Endothelial cell of umbilical vein (primary cell): Measurements from ENCODE around the gene HRH2. TPM values are rescaled to one million over a fixed set of nuclear protein-coding genes. Genes with fewer than 3 reads are reported as not detected.

Experiments used
- BruUV-seq: library from RNA; stranded (reverse); fragments of 400-500 nt; replicated peaks from 2 replicates; lab custom pipeline; 2021; lab: Mats Ljungman, UMichigan
- CTCF ChIA-PET: fragments of 300-600, 350-600 bp; sonication (Branson Sonifier 250); formaldehyde crosslinking; loops from one replicate; lab custom pipeline; 2021; ENCODE audit warnings: antibody characterized with exemption, inconsistent platforms; lab: Charles Lee
- POLR2A ChIA-PET: fragments of 300-600, 350-600 bp; sonication (Branson Sonifier 250); formaldehyde crosslinking; loops from one replicate; lab custom pipeline; 2021; ENCODE audit warnings: antibody characterized with exemption, inconsistent platforms; lab: Charles Lee
- DNase-seq: peaks from one replicate; pipeline ENCODE4 v3.0.0-alpha.2; 2011; ENCODE audit warnings: low read depth, low spot score
- FAIRE-seq: peaks from 2 replicates; lab custom pipeline; 2011; peaks lifted over from hg19 to GRCh38; lab: Jason Lieb, UNC
- H2AFZ ChIP-seq: 2 replicates; pipeline ENCODE4 v1.6.0; 2012; ENCODE audit warnings: low read depth, low read length, control low read depth, inconsistent platforms
- H3K27ac ChIP-seq: 2 replicates; pipeline ENCODE4 v1.5.1; 2011; ENCODE audit warnings: low read depth, mild to moderate bottlenecking, control low read depth, low read length, moderate library complexity; ENCODE audit not compliant: insufficient read depth
- H3K27me3 ChIP-seq, 2 experiments: 2 replicates each; pipeline versions ENCODE4 v1.6.0 to v1.6.1; 2011; ENCODE audit warnings: low read length in 2 of 2, mixed read lengths in 1 of 2; ENCODE audit not compliant: control insufficient read depth in 2 of 2, insufficient read depth in 2 of 2
- H3K36me3 ChIP-seq, 2 experiments: 2 replicates in 1 of 2; 3 replicates in 1 of 2; pipeline ENCODE4 v1.5.1; 2011; ENCODE audit warnings: low read length in 2 of 2, mild to moderate bottlenecking in 1 of 2, moderate library complexity in 1 of 2; ENCODE audit not compliant: control insufficient read depth in 2 of 2, insufficient read depth in 2 of 2; ENCODE audit errors: extremely low read depth in 1 of 2
- H3K4me1 ChIP-seq: 3 replicates; pipeline ENCODE4 v1.5.1; 2011; ENCODE audit warnings: mild to moderate bottlenecking, low read length; ENCODE audit not compliant: control insufficient read depth, insufficient read depth; ENCODE audit errors: extremely low read depth
- H3K4me2 ChIP-seq: 2 replicates; pipeline ENCODE4 v1.6.1; 2011; ENCODE audit warnings: low read length, control low read depth, mixed read lengths; ENCODE audit not compliant: insufficient read depth
- H3K4me3 ChIP-seq, 3 experiments: fragments of 200-600 bp in 1 of 3; sonication (generic), shearing (Covaris generic) in 1 of 3; replicated peaks in 1 of 3; 2 replicates each; pipeline ENCODE4 v1.5.1; 2011 to 2016; ENCODE audit warnings: control low read depth in 3 of 3, low read length in 3 of 3, mild to moderate bottlenecking in 2 of 3, inconsistent platforms in 1 of 3, low read depth in 1 of 3, moderate library complexity in 1 of 3; ENCODE audit not compliant: insufficient read depth in 1 of 3
- H3K79me2 ChIP-seq: 2 replicates; pipeline ENCODE4 v1.6.0; 2012; ENCODE audit warnings: low read length, inconsistent platforms; ENCODE audit not compliant: control insufficient read depth, insufficient read depth
- H3K9ac ChIP-seq: replicated peaks from 2 replicates; pipeline ENCODE3; 2011; ENCODE audit warnings: low read length, control low read depth; ENCODE audit not compliant: insufficient read depth; ENCODE audit errors: extremely low read depth
- H3K9me1 ChIP-seq: replicated peaks from 3 replicates; pipeline ENCODE4 v1.6.0; 2011; ENCODE audit warnings: mild to moderate bottlenecking, low read length; ENCODE audit not compliant: control insufficient read depth, insufficient read depth; ENCODE audit errors: extremely low read depth
- H3K9me3 ChIP-seq: replicated peaks from 2 replicates; pipeline ENCODE4 v1.5.1; 2012; ENCODE audit warnings: low read length, inconsistent platforms; ENCODE audit not compliant: control insufficient read depth, insufficient read depth
- H4K20me1 ChIP-seq: replicated peaks from 2 replicates; pipeline ENCODE3; 2011; ENCODE audit warnings: mild to moderate bottlenecking, low read length; ENCODE audit not compliant: control insufficient read depth, insufficient read depth; ENCODE audit errors: extremely low read depth
- EZH2 ChIP-seq: IDR thresholded peaks from 2 replicates; pipeline ENCODE4 v1.6.1; 2012; ENCODE audit warnings: borderline replicate concordance, low read depth, mild to moderate bottlenecking, moderate library complexity, low read length, inconsistent platforms; ENCODE audit not compliant: severe bottlenecking
- FOS ChIP-seq: IDR thresholded peaks from 2 replicates; pipeline ENCODE4 v1.6.1; 2011; ENCODE audit warnings: mild to moderate bottlenecking, low read length, moderate library complexity, borderline replicate concordance; ENCODE audit not compliant: insufficient read depth
- GATA2 ChIP-seq: IDR thresholded peaks from 2 replicates; pipeline ENCODE4 v1.7.0; 2011; ENCODE audit warnings: low read depth, mild to moderate bottlenecking, moderate library complexity, mixed read lengths, low read length; ENCODE audit not compliant: insufficient read length, insufficient read depth
- JUN ChIP-seq: IDR thresholded peaks from 2 replicates; pipeline ENCODE4 v1.6.1; 2011; ENCODE audit warnings: borderline replicate concordance, low read depth; ENCODE audit not compliant: insufficient read length, insufficient read depth
- MYC ChIP-seq: IDR thresholded peaks from one replicate; pipeline ENCODE4 v1.6.1; 2011; ENCODE audit warnings: mild to moderate bottlenecking, low read depth, low read length
- POLR2A ChIP-seq: IDR thresholded peaks from 2 replicates; pipeline ENCODE4 v1.6.1; 2012; ENCODE audit warnings: low read depth, mild to moderate bottlenecking, control low read depth, low read length
- POLR2AphosphoS5 ChIP-seq: IDR thresholded peaks from 2 replicates; pipeline ENCODE4 v1.6.1; 2012; ENCODE audit warnings: low read depth, mild to moderate bottlenecking, control low read depth, low read length, moderate library complexity; ENCODE audit not compliant: insufficient read depth
- dilution Hi-C: fragments of 300-500 bp; cut with MboI; formaldehyde crosslinking; loops from one replicate; pipeline ENCODE4 v1.15.0; 2019; ENCODE audit warnings: low sequenced_read_pairs; ENCODE audit not compliant: extremely low pct_ligation_motif_present
- intact Hi-C: fragments of 100-400 bp; cut with micrococcal nuclease; formaldehyde crosslinking; loops from one replicate; pipeline ENCODE4 v1.10.0; 2022
- polyA plus RNA-seq, 4 experiments: library from polyadenylated mRNA; depleted of rRNA in 3 of 4; stranded (reverse) in 3 of 4; unstranded in 1 of 4; fragments of >200 nt; gene quantifications; 2 replicates each; pipeline versions ENCODE4 v1.2.1 to v1.2.3, GENCODE V29; 2011 to 2012; ENCODE audit warnings: missing spikeins in 1 of 4
- total RNA-seq: library from RNA; stranded (reverse); gene quantifications from 2 replicates; pipeline ENCODE4 v1.2.3, GENCODE V29; 2021
- TF ChIP-seq, protein P1 (sequence below): IDR thresholded peaks from 2 replicates; pipeline ENCODE4 v1.6.1; 2011; ENCODE audit not compliant: insufficient read depth, insufficient read length
- TF ChIP-seq, protein P2 (sequence below), 2 donors: IDR thresholded peaks; 1 replicate in 1 of 2; 2 replicates in 1 of 2; pipeline ENCODE4 v1.5.1; 2011; ENCODE audit warnings: low read length in 2 of 2, mild to moderate bottlenecking in 2 of 2, moderate library complexity in 2 of 2, control low read depth in 1 of 2, inconsistent platforms in 1 of 2, low read depth in 1 of 2; ENCODE audit not compliant: insufficient read depth in 1 of 2; ENCODE audit errors: extremely low read depth in 1 of 2

HRH2 gene
- total and polyA plus RNA-seq, 2 donors (not counting 3 experiments of a cell fraction or from before 2014, with no cell fraction given) = not detected

DNA sequence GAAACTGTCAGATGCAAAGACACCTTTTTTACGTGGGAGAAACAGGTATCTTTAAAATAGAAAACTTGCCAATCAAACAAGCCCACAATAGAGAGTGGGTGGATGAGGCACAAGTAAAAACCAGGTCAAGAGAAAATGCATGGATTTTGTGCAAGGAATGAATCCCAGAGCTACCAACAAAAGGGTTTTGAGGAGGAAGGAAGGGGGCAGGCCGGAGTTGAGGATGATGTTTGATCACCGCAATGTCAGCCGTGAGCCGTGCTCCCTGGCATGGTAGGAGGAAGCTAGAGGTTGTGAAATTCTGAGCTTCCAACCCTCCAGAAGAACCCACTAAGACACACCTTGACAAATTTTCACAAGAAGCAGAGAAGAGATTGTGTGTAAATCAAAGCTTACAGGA, 53.2 kb downstream of the HRH2 start:
- Histone ChIP-seq H3K9ac (no peak overlapping the region), H3K27ac (no peak overlapping the region), H3K4me3 (no peak overlapping the region), H4K20me1 (no peaks in the 10 kb centered on the region), H3K4me2 (no peak overlapping the region), H3K27me3 (no peaks in the 10 kb centered on the region), H3K9me1 (no peaks in the 10 kb centered on the region), H3K4me1 (no peaks in the 10 kb centered on the region), H3K9me3 (no peaks in the 10 kb centered on the region), H2AFZ (no peak overlapping the region), H3K79me2 (no peaks in the 10 kb centered on the region), H3K36me3 (no peaks in the 10 kb centered on the region)
- DNase-seq (no peak), FAIRE-seq (no peak)
- CTCF ChIA-PET = no interaction called here
- TF ChIP-seq MYC = no peak
- TF ChIP-seq POLR2A = no peak
- TF ChIP-seq EZH2 = no peak
- no peak for TF ChIP-seq FOS
- TF ChIP-seq, protein P1, sequence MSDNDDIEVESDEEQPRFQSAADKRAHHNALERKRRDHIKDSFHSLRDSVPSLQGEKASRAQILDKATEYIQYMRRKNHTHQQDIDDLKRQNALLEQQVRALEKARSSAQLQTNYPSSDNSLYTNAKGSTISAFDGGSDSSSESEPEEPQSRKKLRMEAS = no peak
- no peak for TF ChIP-seq JUN
- TF ChIP-seq GATA2 = no peak
- TF ChIP-seq POLR2AphosphoS5 = no peak
- TF ChIP-seq, protein P2, sequence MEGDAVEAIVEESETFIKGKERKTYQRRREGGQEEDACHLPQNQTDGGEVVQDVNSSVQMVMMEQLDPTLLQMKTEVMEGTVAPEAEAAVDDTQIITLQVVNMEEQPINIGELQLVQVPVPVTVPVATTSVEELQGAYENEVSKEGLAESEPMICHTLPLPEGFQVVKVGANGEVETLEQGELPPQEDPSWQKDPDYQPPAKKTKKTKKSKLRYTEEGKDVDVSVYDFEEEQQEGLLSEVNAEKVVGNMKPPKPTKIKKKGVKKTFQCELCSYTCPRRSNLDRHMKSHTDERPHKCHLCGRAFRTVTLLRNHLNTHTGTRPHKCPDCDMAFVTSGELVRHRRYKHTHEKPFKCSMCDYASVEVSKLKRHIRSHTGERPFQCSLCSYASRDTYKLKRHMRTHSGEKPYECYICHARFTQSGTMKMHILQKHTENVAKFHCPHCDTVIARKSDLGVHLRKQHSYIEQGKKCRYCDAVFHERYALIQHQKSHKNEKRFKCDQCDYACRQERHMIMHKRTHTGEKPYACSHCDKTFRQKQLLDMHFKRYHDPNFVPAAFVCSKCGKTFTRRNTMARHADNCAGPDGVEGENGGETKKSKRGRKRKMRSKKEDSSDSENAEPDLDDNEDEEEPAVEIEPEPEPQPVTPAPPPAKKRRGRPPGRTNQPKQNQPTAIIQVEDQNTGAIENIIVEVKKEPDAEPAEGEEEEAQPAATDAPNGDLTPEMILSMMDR (IDR thresholded peaks at IDR 0.05; ENCODE audit: extremely low read depth in 1 of 2, insufficient read depth in 1 of 2, low read depth in 1 of 2, low read length in 2 of 2) = no peak
- no TSS peak for BruUV-seq
- POLR2A ChIA-PET = no interaction called here
- intact Hi-C loops = no loop called here
- dilution Hi-C loops = no loop called here
